Measurements from ENCODE around the gene MMP28.

MMP28 gene

DNA sequence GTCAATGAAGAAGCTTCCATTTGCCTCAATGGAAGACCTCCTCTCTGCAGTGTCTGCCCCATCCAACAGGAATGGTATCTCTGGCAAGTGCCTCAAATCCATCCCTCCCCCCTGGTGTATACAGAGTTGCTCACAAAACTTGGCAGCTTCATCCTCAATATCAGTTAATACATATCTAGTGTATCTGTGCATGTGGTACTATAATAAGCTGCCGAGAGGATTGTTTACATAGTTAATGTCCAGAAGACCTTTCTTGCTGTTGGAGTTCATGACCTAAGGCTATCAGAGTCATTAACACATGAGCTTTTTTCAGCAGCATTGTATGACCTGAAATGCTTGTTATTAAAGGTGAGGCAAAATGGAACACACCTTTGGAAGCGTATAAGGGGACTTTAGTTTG lies 78.0 kb downstream of the MMP28 start:
- DNase-seq, result no peak

DNA sequence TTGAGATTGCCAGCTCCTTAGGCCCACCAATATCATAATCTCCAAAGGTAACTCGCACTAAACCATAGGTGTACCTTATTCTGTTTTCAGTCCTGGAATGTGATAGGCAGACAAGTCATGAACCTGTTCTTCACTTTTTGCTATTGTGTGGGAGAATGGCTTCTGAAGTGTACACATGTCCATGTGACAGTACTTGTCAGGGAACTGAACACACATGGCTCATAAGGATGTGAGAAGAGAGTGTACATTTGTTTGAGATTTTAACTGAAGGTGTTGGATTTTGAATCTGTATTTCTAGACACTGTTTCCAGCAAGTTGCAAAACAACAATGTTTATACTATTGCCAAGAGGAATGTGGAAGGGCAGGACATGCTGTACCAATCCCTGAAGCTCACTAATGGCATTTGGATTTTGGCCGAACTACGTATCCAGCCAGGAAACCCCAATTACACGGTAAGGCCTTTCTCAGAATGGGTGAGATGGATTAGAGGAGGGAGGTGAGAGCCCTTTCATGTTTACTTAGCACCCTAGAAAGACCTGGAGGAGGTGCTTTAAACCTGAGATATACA lies 78.5 kb downstream of the MMP28 start:
- no peak for DNase-seq

DNA sequence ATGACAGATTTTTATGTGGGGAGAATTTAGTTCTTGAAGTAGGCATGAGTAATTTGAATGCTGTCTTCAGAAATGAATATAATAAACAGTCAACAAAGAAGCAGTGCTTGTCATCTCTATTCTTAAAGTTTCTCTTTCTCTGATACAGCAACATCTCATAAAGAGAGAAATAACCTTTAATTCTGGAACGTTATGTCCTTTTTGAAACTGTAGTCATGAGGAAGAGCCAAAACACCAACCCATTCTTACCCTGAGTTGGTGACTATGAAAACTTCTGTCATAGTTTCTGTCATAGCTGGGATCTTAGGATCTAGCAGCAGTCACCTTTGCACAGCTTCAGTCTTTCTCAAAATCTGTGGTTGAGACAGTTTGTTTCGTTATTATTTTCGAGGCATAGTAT lies 79.3 kb downstream of the MMP28 start:
- DNase-seq, result no peak
